Peyer's patch (tissue), 4 donors: ENCODE data around the gene IFNA5. TPM values are rescaled to one million over a fixed set of nuclear protein-coding genes. Genes with fewer than 3 reads are reported as not detected.

Source experiments
- DNase-seq, 3 donors: peaks; one replicate each; pipeline ENCODE4 v3.0.0-alpha.2; 2017 to 2019
- H3K27ac ChIP-seq, 4 donors: fragments of 200-600 bp; sonication (generic); one replicate each; pipeline ENCODE4 v1.5.1; 2016 to 2019
- H3K27me3 ChIP-seq, 2 donors: fragments of 200-600 bp; sonication (generic); one replicate each; pipeline ENCODE4 v1.5.1; 2019
- H3K36me3 ChIP-seq, 3 donors: fragments of 200-600 bp; sonication (generic); one replicate each; pipeline ENCODE4 v1.5.1; 2016 to 2019
- H3K4me1 ChIP-seq, 4 donors: fragments of 200-600 bp; sonication (generic); one replicate each; pipeline ENCODE4 v1.5.1; 2016 to 2019
- H3K4me3 ChIP-seq, 4 donors: fragments of 200-600 bp; sonication (generic); 1 replicate in 3 of 4; 2 replicates in 1 of 4; pipeline ENCODE4 v1.5.1; 2016 to 2019; ENCODE audit warnings: mild to moderate bottlenecking in 1 of 4
- H3K9me3 ChIP-seq, 4 donors: fragments of 200-600 bp; sonication (generic); one replicate each; pipeline ENCODE4 v1.5.1; 2016 to 2019; ENCODE audit warnings: mild to moderate bottlenecking in 1 of 4
- POLR2A ChIP-seq, 2 donors: fragments of 450-650 bp; IDR thresholded peaks; one replicate each; pipeline ENCODE4 v1.5.1; 2017; ENCODE audit warnings: antibody characterized with exemption in 2 of 2, mild to moderate bottlenecking in 2 of 2, moderate library complexity in 2 of 2
- total RNA-seq, 4 donors: library from RNA; depleted of rRNA; stranded (reverse); fragments of >200 nt; gene quantifications; one replicate each; pipeline ENCODE4 v1.1.0, GENCODE V29; 2016
- TF ChIP-seq, protein P1 (sequence below), 6 experiments: fragments of 450-650 bp in 4 of 6; fragments of 200-600 bp in 2 of 6; sonication (generic) in 1 of 6; IDR thresholded peaks; one replicate each; pipeline ENCODE4 v1.5.1; 2017 to 2019; ENCODE audit warnings: antibody characterized with exemption in 6 of 6, mild to moderate bottlenecking in 3 of 6, moderate library complexity in 1 of 6

Gene IFNA5
- total RNA-seq, 4 donors from 2014 or later: 1.4 TPM; not detected in 3

DNA sequence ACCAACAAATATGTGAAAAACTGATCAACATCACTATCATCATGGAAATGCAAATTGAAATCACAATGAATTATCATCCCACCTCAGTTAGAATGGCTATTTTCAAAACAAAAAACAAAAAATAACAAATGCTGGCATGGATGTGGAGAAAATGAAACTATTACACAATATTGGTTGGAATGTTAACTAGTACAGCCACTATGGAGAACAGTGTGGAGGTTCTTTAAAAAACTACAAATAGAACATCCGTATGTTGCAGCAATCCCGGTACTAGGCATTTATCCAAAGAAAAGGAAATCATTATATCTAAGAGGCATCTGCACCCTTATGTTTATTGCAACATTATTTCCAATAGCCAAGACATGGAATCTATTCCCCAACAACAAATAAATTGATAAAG is 9.0 kb upstream of the IFNA5 start:
- no peak overlapping the region for H3K4me3 ChIP-seq
- H3K9me3 ChIP-seq: no peaks in the 10 kb centered on the region
- H3K36me3 ChIP-seq: no peaks in the 10 kb centered on the region
- H3K4me1 ChIP-seq: no peaks in the 10 kb centered on the region
- TF ChIP-seq POLR2A (IDR thresholded peaks at IDR 0.05): no peak
- TF ChIP-seq, protein P1, sequence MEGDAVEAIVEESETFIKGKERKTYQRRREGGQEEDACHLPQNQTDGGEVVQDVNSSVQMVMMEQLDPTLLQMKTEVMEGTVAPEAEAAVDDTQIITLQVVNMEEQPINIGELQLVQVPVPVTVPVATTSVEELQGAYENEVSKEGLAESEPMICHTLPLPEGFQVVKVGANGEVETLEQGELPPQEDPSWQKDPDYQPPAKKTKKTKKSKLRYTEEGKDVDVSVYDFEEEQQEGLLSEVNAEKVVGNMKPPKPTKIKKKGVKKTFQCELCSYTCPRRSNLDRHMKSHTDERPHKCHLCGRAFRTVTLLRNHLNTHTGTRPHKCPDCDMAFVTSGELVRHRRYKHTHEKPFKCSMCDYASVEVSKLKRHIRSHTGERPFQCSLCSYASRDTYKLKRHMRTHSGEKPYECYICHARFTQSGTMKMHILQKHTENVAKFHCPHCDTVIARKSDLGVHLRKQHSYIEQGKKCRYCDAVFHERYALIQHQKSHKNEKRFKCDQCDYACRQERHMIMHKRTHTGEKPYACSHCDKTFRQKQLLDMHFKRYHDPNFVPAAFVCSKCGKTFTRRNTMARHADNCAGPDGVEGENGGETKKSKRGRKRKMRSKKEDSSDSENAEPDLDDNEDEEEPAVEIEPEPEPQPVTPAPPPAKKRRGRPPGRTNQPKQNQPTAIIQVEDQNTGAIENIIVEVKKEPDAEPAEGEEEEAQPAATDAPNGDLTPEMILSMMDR (IDR thresholded peaks at IDR 0.05): no peak
- H3K27ac ChIP-seq: no peak overlapping the region
- no peaks in the 10 kb centered on the region for H3K27me3 ChIP-seq
- DNase-seq: no peak

DNA sequence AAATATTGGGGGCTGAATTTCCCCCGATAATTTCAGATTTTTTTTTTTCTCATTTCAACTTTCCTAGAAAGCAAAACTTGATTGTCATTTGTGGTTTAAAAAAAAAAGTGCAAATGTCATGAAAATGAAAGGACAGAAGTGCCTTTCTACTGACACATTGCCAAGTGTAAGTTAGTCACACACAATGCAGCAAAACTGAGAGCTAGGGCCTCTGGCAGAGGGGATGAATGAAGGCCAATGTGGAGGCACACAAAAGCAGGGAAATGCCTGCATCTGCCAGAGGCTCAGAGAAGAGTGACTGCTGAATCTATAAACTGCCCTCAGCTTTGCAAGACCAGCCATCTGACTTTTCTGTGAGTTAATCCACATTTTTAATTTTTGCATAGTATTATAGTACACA is 6.8 kb upstream of the IFNA5 start:
- Histone ChIP-seq H3K27ac (no peak overlapping the region), H3K4me3 (no peak overlapping the region), H3K27me3 (no peaks in the 10 kb centered on the region), H3K4me1 (no peaks in the 10 kb centered on the region), H3K36me3 (no peaks in the 10 kb centered on the region), H3K9me3 (no peaks in the 10 kb centered on the region)
- no peak for DNase-seq
- TF ChIP-seq, protein P1 (IDR thresholded peaks at IDR 0.05): no peak
- no peak for TF ChIP-seq POLR2A (IDR thresholded peaks at IDR 0.05)

DNA sequence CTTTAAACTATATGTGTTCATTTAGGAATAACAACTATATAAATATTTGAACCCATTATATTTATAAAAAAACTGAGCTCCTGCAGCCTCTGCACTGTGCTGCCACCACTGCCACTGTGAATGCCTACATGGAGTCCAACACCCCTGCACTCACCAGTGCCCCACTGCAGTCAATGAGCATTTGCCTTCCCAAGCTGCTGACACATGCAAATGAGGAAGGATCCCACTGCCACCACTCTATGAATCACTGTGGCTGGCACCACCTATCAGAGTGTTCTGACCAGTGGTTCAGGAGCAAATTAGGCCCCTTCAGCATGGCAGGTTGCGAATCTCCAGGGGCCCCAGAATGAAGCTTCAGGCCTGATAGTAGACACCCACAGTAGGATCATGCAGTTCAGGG is 9.1 kb downstream of the IFNA5 start:
- DNase-seq: no peak
- no peak for TF ChIP-seq POLR2A (IDR thresholded peaks at IDR 0.05)
- TF ChIP-seq, protein P1 (IDR thresholded peaks at IDR 0.05): no peak
- H3K4me1 ChIP-seq: no peaks in the 10 kb centered on the region
- H3K27me3 ChIP-seq: no peaks in the 10 kb centered on the region
- no peak overlapping the region for H3K27ac ChIP-seq
- H3K9me3 ChIP-seq: no peaks in the 10 kb centered on the region
- no peak overlapping the region for H3K4me3 ChIP-seq
- H3K36me3 ChIP-seq: no peaks in the 10 kb centered on the region

DNA sequence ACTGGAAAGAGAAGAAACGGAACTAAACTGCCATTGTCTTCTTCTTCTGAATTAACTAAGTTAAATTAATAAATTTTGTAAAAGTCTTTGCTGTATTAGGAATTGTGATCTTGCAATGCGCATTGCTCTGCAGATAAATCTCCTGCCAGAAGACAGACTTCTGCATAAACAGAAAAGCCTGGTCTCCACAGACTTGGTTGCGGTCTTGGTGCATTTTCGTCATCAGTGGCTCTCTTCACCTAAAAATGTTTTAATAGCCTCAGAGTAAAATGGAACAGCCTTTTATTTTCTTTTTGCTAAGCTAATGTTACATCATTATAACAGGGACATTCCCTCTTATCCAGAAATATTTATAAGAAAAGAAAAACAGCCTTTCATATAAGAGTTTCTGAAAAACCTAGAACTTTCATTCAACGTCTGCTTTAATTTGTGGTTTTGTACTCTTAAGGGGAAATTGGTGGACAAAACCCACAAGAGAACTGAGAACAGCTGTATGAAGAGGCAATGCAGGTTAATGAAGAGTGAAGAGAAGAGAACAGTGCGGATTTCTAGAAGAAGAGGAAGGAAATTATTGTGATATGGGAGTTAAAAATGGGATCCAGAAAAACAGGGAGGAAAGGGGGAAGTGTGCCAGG is 10.1 kb downstream of the IFNA5 start:
- H3K36me3 ChIP-seq: no peaks in the 10 kb centered on the region
- no peaks in the 10 kb centered on the region for H3K4me1 ChIP-seq
- H3K4me3 ChIP-seq: no peak overlapping the region
- no peak for DNase-seq
- no peak overlapping the region for H3K27ac ChIP-seq
- no peak for TF ChIP-seq POLR2A (IDR thresholded peaks at IDR 0.05)
- TF ChIP-seq, protein P1 (IDR thresholded peaks at IDR 0.05): no peak
- H3K27me3 ChIP-seq: no peaks in the 10 kb centered on the region
- H3K9me3 ChIP-seq: no peaks in the 10 kb centered on the region

DNA sequence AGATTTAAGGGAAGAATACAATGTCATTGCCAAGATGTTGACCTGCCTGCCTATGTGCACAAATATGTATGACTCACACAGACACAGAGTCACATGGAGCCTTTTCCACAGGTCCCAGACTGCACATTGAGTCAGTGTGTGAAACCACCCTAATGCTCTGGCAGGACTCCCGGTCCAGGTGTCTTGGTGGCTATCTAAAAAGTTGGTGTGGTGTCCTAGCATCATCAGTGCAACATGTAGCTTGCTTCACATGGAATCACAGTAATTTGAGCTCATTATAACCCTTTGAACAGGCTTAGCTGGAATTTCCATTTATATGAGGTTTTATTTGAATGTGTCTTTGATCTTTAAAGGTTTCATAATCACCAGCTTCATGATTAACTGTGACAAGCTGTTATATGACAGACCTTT is 10.7 kb downstream of the IFNA5 start:
- Histone ChIP-seq H3K27ac (no peak overlapping the region), H3K4me3 (no peak overlapping the region), H3K27me3 (no peaks in the 10 kb centered on the region), H3K36me3 (no peaks in the 10 kb centered on the region), H3K9me3 (no peaks in the 10 kb centered on the region), H3K4me1 (no peaks in the 10 kb centered on the region)
- TF ChIP-seq, protein P1 (IDR thresholded peaks at IDR 0.05): no peak
- TF ChIP-seq POLR2A (IDR thresholded peaks at IDR 0.05): no peak
- no peak for DNase-seq

DNA sequence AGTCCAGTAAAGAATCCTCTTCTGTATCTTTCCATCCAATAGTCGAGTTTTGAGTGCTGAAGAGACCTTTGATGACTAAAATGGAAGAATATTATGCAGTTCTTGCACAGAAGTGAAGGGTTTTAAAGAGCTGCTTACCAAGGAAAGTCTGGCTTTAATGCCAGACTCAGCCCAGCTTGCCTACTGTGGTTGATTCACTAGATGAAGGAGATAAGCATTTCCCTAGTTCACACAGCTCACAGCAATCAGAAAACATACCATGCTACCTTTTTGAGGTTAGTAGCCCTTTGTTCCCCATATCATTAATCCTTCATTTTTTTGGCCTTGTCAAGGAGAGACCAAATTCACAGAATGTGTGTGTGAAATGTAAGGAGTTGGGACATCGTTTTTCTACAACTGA is 15.3 kb downstream of the IFNA5 start:
- no peaks in the 10 kb centered on the region for H3K36me3 ChIP-seq
- DNase-seq: no peak
- no peaks in the 10 kb centered on the region for H3K27me3 ChIP-seq
- no peak overlapping the region for H3K27ac ChIP-seq
- no peaks in the 10 kb centered on the region for H3K9me3 ChIP-seq
- TF ChIP-seq, protein P1 (IDR thresholded peaks at IDR 0.05): no peak
- TF ChIP-seq POLR2A (IDR thresholded peaks at IDR 0.05): no peak
- H3K4me3 ChIP-seq: no peak overlapping the region
- H3K4me1 ChIP-seq: no peaks in the 10 kb centered on the region
